ENCODE data around the gene DEFB132. TPM values are rescaled to one million over a fixed set of nuclear protein-coding genes. Genes with fewer than 3 reads are reported as not detected.
A peak's percentile ranks its signal among the peaks of the same experiment; 100 is the strongest.

DEFB132 gene
- total RNA-seq, 3 donors from 2014 or later, result not detected

- no peak for TF ChIP-seq CTCF (IDR thresholded peaks at IDR 0.05)
- DNase-seq (no peak), ATAC-seq (no peak)
- Histone ChIP-seq H3K4me1 (ENCODE audit: low read depth) (peaks cover 15% of the 10 kb centered on the region), H3K36me3 (ENCODE audit: low read depth) (no peaks in the 10 kb centered on the region), H3K9me3 (no peaks in the 10 kb centered on the region), H3K4me3 (no peak overlapping the region)
- intact Hi-C loops (cut with DNase I, micrococcal nuclease), result no loop called here
These were observed 44.6 kb downstream of the DEFB132 start for GRCh38 chr20:301886-302848.

GRCh38 chr20:305745-306144 is 48.2 kb downstream of the DEFB132 start:
- peaks cover 2% of the 10 kb centered on the region for H3K4me1 ChIP-seq (ENCODE audit: low read depth)
- intact Hi-C loops (cut with DNase I, micrococcal nuclease), result no loop called here
- no peak overlapping the region for H3K4me3 ChIP-seq
- ATAC-seq (no peak), DNase-seq (no peak)
- TF ChIP-seq CTCF (IDR thresholded peaks at IDR 0.05), result no peak
- no peaks in the 10 kb centered on the region for H3K9me3 ChIP-seq
- no peaks in the 10 kb centered on the region for H3K36me3 ChIP-seq (ENCODE audit: low read depth)

GRCh38 chr20:308427-309038 is 51.0 kb downstream of the DEFB132 start:
- H3K36me3 ChIP-seq (ENCODE audit: low read depth), result no peaks in the 10 kb centered on the region
- no peak for TF ChIP-seq CTCF (IDR thresholded peaks at IDR 0.05)
- no peaks in the 10 kb centered on the region for H3K9me3 ChIP-seq
- H3K4me1 ChIP-seq (ENCODE audit: low read depth), result peaks cover 2% of the 10 kb centered on the region
- DNase-seq (no peak), ATAC-seq (no peak)
- no peak overlapping the region for H3K4me3 ChIP-seq
- intact Hi-C loops (cut with DNase I, micrococcal nuclease), result no loop called here

- TF ChIP-seq CTCF (IDR thresholded peaks at IDR 0.05), result no peak
- ATAC-seq (no peak), DNase-seq (no peak)
- H3K4me3 ChIP-seq, result no peak overlapping the region
- H3K4me1 ChIP-seq (ENCODE audit: low read depth), result peaks cover 2% of the 10 kb centered on the region
- intact Hi-C loops (cut with DNase I, micrococcal nuclease), result no loop called here
- no peaks in the 10 kb centered on the region for H3K9me3 ChIP-seq
- no peaks in the 10 kb centered on the region for H3K36me3 ChIP-seq (ENCODE audit: low read depth)
These were observed 51.8 kb downstream of the DEFB132 start for GRCh38 chr20:309306-309840.

GRCh38 chr20:309841-310644 is 52.5 kb downstream of the DEFB132 start:
- Histone ChIP-seq H3K9me3 (no peaks in the 10 kb centered on the region), H3K4me1 (ENCODE audit: low read depth) (no peaks in the 10 kb centered on the region), H3K4me3 (no peak overlapping the region), H3K36me3 (ENCODE audit: low read depth) (no peaks in the 10 kb centered on the region)
- DNase-seq (peak; percentile 85 to 93 (median 86)), ATAC-seq (peak; percentile 95)
- intact Hi-C loops (cut with DNase I, micrococcal nuclease), result no loop called here
- no peak for TF ChIP-seq CTCF (IDR thresholded peaks at IDR 0.05)

All from mucosa of descending colon (tissue), 3 donors.